Smooth muscle cell (in vitro differentiated cells): Measurements from ENCODE around the gene ARCN1. TPM values are rescaled to one million over a fixed set of nuclear protein-coding genes. Genes with fewer than 3 reads are reported as not detected.

Experiments used
- DNase-seq: peaks from one replicate; lab custom pipeline; 2025; ENCODE audit not compliant: unreplicated experiment; lab: John Stamatoyannopoulos, UW
- H2AFZ ChIP-seq: fragments of 200-600 bp; sonication (generic); 2 replicates; pipeline ENCODE4 v1.6.0; 2016; ENCODE audit warnings: antibody characterized with exemption, low read depth, mild to moderate bottlenecking
- H3F3A ChIP-seq: fragments of 200-600 bp; sonication (generic); 2 replicates; pipeline ENCODE4 v1.6.0; 2017; ENCODE audit warnings: antibody characterized with exemption, low read depth
- H3K27ac ChIP-seq: fragments of 200-600 bp; sonication (generic); 2 replicates; pipeline ENCODE4 v1.5.1; 2016; ENCODE audit warnings: low read depth, mild to moderate bottlenecking
- H3K27me3 ChIP-seq: fragments of 200-600 bp; sonication (generic); 2 replicates; pipeline ENCODE4 v1.6.1; 2016; ENCODE audit warnings: low read depth, mild to moderate bottlenecking
- H3K36me3 ChIP-seq: fragments of 200-600 bp; sonication (generic); 2 replicates; pipeline ENCODE4 v1.5.1; 2016; ENCODE audit warnings: low read depth
- H3K4me1 ChIP-seq: fragments of 200-600 bp; sonication (generic); 2 replicates; pipeline ENCODE4 v1.5.1; 2016; ENCODE audit warnings: low read depth
- H3K4me2 ChIP-seq: fragments of 200-600 bp; sonication (generic); 2 replicates; pipeline ENCODE4 v1.6.0; 2016; ENCODE audit warnings: mild to moderate bottlenecking
- H3K4me3 ChIP-seq: fragments of 200-600 bp; sonication (generic); 2 replicates; pipeline ENCODE4 v1.5.1; 2016; ENCODE audit warnings: mild to moderate bottlenecking
- H3K79me2 ChIP-seq: fragments of 200-600 bp; sonication (generic); 2 replicates; pipeline ENCODE4 v1.6.0; 2016; ENCODE audit warnings: low read depth, mild to moderate bottlenecking
- H3K9ac ChIP-seq: fragments of 200-600 bp; sonication (generic); 2 replicates; pipeline ENCODE4 v1.6.0; 2016; ENCODE audit warnings: low read depth
- H3K9me3 ChIP-seq: fragments of 200-600 bp; sonication (generic); replicated peaks from 2 replicates; pipeline ENCODE4 v1.5.1; 2016; ENCODE audit warnings: low read depth
- H4K20me1 ChIP-seq: fragments of 200-600 bp; sonication (generic); 2 replicates; pipeline ENCODE4 v1.6.0; 2016; ENCODE audit warnings: low read depth
- WGBS: methylation state at CpG from one replicate; pipeline ENCODE4 v1.1.7; 2016; ENCODE audit warnings: low lambda C conversion rate; 5-methylcytosine and 5-hydroxymethylcytosine counted together
- polyA plus RNA-seq: library from polyadenylated mRNA; unstranded; fragments of >200 nt; fragmentation: Nextera tagmentation; extraction: Ambion mirVana; gene quantifications from 2 replicates; pipeline ENCODE4 v1.2.1, GENCODE V29; 2016
- total RNA-seq: library from RNA; depleted of rRNA; stranded (reverse); fragments of >200 nt; gene quantifications from 2 replicates; pipeline ENCODE4 v1.2.3, GENCODE V29; 2014
- TF ChIP-seq, protein P1 (sequence below): fragments of 200-600 bp; sonication (generic); IDR thresholded peaks from 2 replicates; pipeline ENCODE4 v1.5.1; 2017; ENCODE audit warnings: borderline replicate concordance, mild to moderate bottlenecking, antibody characterized with exemption; ENCODE audit not compliant: insufficient read depth, poor library complexity, severe bottlenecking

ARCN1 gene
- total and polyA plus RNA-seq, 2 experiments from 2014 or later: 285 to 314 TPM

DNA sequence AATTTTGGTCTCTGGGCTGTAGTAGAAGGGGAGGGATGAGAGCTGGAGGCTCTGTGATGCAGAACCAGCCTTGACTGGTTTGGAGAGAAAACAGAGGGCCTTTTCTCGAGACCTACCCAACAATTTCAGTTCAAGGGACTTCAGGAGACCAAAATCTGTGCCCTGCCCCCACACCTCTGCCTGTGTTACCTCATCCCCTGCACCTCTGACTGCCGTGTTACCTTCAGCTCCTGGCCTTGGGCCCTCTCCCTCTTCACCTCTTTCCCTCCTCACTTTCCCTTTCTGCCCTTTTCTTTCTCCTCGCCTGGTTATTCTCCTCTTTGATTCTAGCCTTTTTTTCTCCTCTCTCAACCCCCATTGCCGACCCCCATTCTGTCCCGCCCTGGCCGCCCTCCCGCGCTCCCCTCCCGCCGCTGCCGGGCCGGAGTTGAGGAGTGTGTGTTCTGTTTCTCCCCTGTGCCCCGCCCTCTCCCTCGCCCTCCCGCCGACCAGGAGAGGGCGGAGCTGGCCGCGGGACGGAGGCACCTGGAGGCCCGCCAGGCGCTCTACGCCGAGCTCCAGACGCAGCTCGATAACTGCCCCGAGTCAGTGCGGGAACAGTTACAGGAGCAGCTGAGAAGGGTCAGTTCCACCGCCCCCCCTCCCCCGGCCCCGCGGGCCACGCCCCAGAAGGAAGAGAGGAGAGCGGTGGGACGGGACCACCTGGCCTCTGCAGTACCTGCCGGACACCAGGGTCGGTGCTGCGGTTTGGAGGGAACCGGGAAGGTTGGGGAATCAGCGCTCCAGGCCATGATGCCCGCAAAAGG is 62.4 kb downstream of the ARCN1 start:
- Histone ChIP-seq H3K36me3 (no peaks in the 10 kb centered on the region), H3K4me3 (peak overlapping the region; percentile 15), H4K20me1 (peaks cover 97% of the 10 kb centered on the region), H3K4me2 (peak overlapping the region; percentile 54), H3K27me3 (no peaks in the 10 kb centered on the region), H3F3A (no peaks in the 10 kb centered on the region), H3K9me3 (no peaks in the 10 kb centered on the region), H2AFZ (no peak overlapping the region), H3K79me2 (peaks cover 12% of the 10 kb centered on the region), H3K27ac (peak overlapping the region; percentile 35), H3K4me1 (peaks cover 21% of the 10 kb centered on the region), H3K9ac (no peak overlapping the region)
- no peak for DNase-seq
- 40% methylated on average over 33 of the region's 41 CpGs for WGBS
- TF ChIP-seq, protein P1, sequence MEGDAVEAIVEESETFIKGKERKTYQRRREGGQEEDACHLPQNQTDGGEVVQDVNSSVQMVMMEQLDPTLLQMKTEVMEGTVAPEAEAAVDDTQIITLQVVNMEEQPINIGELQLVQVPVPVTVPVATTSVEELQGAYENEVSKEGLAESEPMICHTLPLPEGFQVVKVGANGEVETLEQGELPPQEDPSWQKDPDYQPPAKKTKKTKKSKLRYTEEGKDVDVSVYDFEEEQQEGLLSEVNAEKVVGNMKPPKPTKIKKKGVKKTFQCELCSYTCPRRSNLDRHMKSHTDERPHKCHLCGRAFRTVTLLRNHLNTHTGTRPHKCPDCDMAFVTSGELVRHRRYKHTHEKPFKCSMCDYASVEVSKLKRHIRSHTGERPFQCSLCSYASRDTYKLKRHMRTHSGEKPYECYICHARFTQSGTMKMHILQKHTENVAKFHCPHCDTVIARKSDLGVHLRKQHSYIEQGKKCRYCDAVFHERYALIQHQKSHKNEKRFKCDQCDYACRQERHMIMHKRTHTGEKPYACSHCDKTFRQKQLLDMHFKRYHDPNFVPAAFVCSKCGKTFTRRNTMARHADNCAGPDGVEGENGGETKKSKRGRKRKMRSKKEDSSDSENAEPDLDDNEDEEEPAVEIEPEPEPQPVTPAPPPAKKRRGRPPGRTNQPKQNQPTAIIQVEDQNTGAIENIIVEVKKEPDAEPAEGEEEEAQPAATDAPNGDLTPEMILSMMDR: no peak

DNA sequence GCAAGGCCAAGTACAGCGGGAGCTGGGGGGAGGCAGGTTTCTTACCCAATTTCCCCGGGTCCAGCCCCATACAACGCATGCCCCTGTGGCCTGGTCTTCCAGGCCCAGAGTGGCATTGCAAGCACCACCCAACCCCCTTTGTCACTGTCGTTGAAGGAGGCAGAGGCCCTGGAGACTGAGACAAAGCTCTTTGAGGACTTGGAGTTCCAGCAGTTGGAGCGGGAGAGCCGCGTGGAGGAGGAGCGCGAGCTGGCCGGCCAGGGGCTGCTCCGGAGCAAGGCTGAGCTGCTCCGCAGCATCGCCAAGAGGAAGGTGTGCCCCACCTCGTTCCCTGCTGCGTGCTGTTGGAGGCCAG is 63.0 kb downstream of the ARCN1 start:
- H3K4me2 ChIP-seq: peak overlapping the region; percentile 54
- peaks cover 97% of the 10 kb centered on the region for H4K20me1 ChIP-seq
- H3K79me2 ChIP-seq: peaks cover 12% of the 10 kb centered on the region
- no peak overlapping the region for H2AFZ ChIP-seq
- no peaks in the 10 kb centered on the region for H3K27me3 ChIP-seq
- H3K36me3 ChIP-seq: no peaks in the 10 kb centered on the region
- no peak overlapping the region for H3K9ac ChIP-seq
- H3K4me1 ChIP-seq: peaks cover 21% of the 10 kb centered on the region
- H3K27ac ChIP-seq: no peak overlapping the region
- no peaks in the 10 kb centered on the region for H3F3A ChIP-seq
- no peak overlapping the region for H3K4me3 ChIP-seq
- DNase-seq: no peak
- 66% methylated on average over 15 of the region's 15 CpGs for WGBS
- TF ChIP-seq, protein P1: no peak
- no peaks in the 10 kb centered on the region for H3K9me3 ChIP-seq

DNA sequence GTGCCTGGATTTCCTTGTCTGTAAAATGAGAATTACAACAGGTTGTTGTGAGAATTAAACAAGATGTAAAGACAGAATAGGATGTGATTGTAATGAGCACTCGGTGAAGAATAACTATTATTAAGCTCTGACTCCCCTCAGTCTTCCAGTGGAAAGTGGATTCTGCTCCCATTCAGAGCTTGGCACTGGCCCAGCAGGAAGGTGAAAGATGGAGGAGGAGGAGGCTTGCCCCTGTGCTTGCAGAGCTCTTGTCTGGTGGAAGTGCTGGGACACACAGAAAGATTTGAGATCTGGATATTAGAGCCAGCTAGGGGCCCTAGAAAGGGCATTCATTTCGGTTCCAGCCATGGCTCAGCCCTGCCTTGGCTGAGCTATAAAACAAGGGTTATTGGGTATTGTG is 63.4 kb downstream of the ARCN1 start:
- Histone ChIP-seq H3K27ac (no peak overlapping the region), H3F3A (no peaks in the 10 kb centered on the region), H3K4me2 (no peak overlapping the region), H3K36me3 (no peaks in the 10 kb centered on the region), H3K27me3 (no peaks in the 10 kb centered on the region), H3K4me1 (peaks cover 21% of the 10 kb centered on the region), H3K9me3 (no peaks in the 10 kb centered on the region), H3K9ac (no peak overlapping the region), H3K79me2 (peaks cover 10% of the 10 kb centered on the region), H3K4me3 (no peak overlapping the region), H2AFZ (no peak overlapping the region), H4K20me1 (peaks cover 97% of the 10 kb centered on the region)
- TF ChIP-seq, protein P1: no peak
- no peak for DNase-seq
- WGBS: 83% methylated on average over 2 of the region's 2 CpGs
